ENCODE results near the gene RTN1.
A peak's percentile ranks its signal among the peaks of the same experiment; 100 is the strongest.

The RTN1 gene

DNA sequence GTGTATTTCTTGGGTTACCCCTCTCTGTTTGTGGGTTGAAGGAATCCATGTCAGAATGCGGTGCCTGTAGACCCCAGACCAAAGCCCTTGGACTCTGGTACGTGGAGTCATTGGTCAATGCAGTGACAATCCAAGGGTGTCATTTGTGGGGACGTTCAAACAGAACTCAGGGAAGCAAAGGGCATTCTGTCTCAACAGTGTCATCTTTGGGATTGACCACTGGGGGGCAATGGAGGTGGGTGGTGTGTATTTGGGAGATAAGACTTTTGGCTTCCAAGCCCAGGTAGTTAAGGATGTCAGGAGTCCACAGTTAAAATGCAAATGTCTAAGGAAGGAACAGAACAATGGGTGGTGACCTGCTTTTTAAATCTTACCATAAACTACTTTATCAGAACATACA lies 239.3 kb downstream of the RTN1 start:
- Histone ChIP-seq H3K4me1 (ENCODE audit: control insufficient read depth, insufficient read depth, low read length) (no peaks in the 10 kb centered on the region), H3K4me3 (ENCODE audit: low read length in 2 of 2) (no peak overlapping the region), H3K9me3 (ENCODE audit: control insufficient read depth in 2 of 2, low read length in 2 of 2) (no peaks in the 10 kb centered on the region), H3K27ac (ENCODE audit: low read length) (no peak overlapping the region), H3K27me3 (ENCODE audit: control insufficient read depth in 1 of 2, insufficient read depth in 2 of 2, low read length in 2 of 2) (peaks cover 10 to 19% of the 10 kb centered on the region in 2 donors), H3K9ac (ENCODE audit: low read length in 2 of 2) (no peak overlapping the region), H3K36me3 (ENCODE audit: control insufficient read depth in 2 of 2, insufficient read depth in 2 of 2, low read length in 2 of 2) (no peaks in the 10 kb centered on the region)

GRCh38 chr14:59630288-59630963 lies 240.2 kb downstream of the RTN1 start:
- Histone ChIP-seq H3K36me3 (ENCODE audit: control insufficient read depth in 2 of 2, insufficient read depth in 2 of 2, low read length in 2 of 2) (no peaks in the 10 kb centered on the region), H3K27me3 (ENCODE audit: control insufficient read depth in 1 of 2, insufficient read depth in 2 of 2, low read length in 2 of 2) (peaks cover 10 to 19% of the 10 kb centered on the region in 2 donors), H3K9ac (ENCODE audit: low read length in 2 of 2) (no peak overlapping the region), H3K27ac (ENCODE audit: low read length) (no peak overlapping the region), H3K4me3 (ENCODE audit: low read length in 2 of 2) (peak overlapping the region in 1 of 2 donors; percentile 30), H3K9me3 (ENCODE audit: control insufficient read depth in 2 of 2, low read length in 2 of 2) (no peaks in the 10 kb centered on the region), H3K4me1 (ENCODE audit: control insufficient read depth, insufficient read depth, low read length) (no peaks in the 10 kb centered on the region)

DNA sequence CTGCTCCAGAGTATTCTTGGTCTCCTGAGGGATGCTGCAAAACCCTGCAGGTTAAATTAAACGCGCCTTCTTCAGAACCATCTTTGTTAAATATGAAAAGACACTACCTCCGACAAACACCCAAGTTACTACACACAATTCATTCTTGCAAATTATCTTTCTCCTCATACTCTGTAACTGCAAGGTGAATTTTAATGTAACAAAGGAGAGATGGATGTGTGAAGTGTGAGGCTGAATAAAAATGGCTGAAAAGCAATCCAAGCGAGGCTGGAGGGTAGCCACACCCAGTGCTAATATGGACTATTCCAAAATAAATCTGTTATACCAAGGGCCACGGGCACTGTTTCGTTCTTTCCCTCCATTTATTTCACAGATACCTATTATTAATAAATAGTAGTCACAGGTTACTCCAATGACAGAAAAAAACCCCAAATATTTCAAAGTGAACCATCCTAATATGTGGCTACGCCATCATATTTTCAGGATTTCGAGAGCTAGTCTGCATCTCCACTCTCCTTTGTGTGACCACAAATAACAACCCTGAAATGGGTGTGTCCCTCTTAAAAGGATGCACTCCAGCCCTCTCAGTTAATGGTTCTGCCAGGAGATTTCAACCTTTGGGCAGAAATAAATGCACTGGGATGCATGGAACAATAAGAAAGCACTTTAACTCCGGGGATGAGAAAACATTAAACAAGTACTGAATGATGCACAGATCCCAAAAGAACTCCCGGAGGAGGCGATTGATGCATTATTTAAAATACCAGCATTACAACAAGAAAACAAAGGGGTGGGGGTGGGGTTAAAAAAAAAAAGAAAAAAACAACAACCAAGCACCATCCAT lies 240.9 kb downstream of the RTN1 start:
- H3K27ac ChIP-seq (ENCODE audit: low read length): no peak overlapping the region
- no peak overlapping the region for H3K9ac ChIP-seq (ENCODE audit: low read length in 2 of 2)
- H3K4me3 ChIP-seq (ENCODE audit: low read length in 2 of 2): peak overlapping the region in 1 of 2 donors; percentile 30
- no peaks in the 10 kb centered on the region for H3K9me3 ChIP-seq (ENCODE audit: control insufficient read depth in 2 of 2, low read length in 2 of 2)
- H3K27me3 ChIP-seq (ENCODE audit: control insufficient read depth in 1 of 2, insufficient read depth in 2 of 2, low read length in 2 of 2): peaks cover 10 to 19% of the 10 kb centered on the region in 2 donors
- no peaks in the 10 kb centered on the region for H3K4me1 ChIP-seq (ENCODE audit: control insufficient read depth, insufficient read depth, low read length)
- H3K36me3 ChIP-seq (ENCODE audit: control insufficient read depth in 2 of 2, insufficient read depth in 2 of 2, low read length in 2 of 2): no peaks in the 10 kb centered on the region

- no peak overlapping the region for H3K4me3 ChIP-seq (ENCODE audit: low read length in 2 of 2)
Observed at GRCh38 chr14:59627011-59627520, 243.5 kb downstream of the RTN1 start.

GRCh38 chr14:59622631-59623030 lies 247.9 kb downstream of the RTN1 start:
- no peak overlapping the region for H3K4me3 ChIP-seq (ENCODE audit: low read length in 2 of 2)
- H3K27ac ChIP-seq (ENCODE audit: low read length): no peak overlapping the region

More at GRCh38 chr14:59627011-59627520, 243.5 kb downstream of the RTN1 start:
- H3K9ac ChIP-seq (ENCODE audit: low read length in 2 of 2): no peak overlapping the region
- no peaks in the 10 kb centered on the region for H3K36me3 ChIP-seq (ENCODE audit: control insufficient read depth in 2 of 2, insufficient read depth in 2 of 2, low read length in 2 of 2)
- H3K4me1 ChIP-seq (ENCODE audit: control insufficient read depth, insufficient read depth, low read length): no peaks in the 10 kb centered on the region
- no peaks in the 10 kb centered on the region for H3K9me3 ChIP-seq (ENCODE audit: control insufficient read depth in 2 of 2, low read length in 2 of 2)
- peaks cover 10 to 19% of the 10 kb centered on the region in 2 donors for H3K27me3 ChIP-seq (ENCODE audit: control insufficient read depth in 1 of 2, insufficient read depth in 2 of 2, low read length in 2 of 2)
- H3K27ac ChIP-seq (ENCODE audit: low read length): no peak overlapping the region

DNA sequence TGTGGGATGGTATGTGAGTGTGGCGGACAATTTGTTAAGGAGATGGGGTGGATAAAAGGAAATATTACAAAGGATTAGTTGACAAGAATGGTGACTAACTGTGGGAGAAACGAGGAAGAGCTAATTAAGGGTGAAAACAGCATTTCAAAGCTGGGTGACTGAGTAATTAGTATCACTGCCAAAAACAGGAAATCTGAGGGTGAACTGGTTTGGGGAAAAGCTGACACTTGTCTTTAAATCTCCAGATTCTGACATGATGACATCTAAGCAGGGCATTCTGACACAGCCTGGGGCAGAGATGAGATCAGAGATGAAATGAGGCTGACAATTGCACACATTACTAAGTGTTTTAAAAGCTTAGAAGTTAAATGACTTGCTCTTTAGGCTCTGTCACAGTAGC lies 251.5 kb downstream of the RTN1 start:
- Histone ChIP-seq H3K36me3 (ENCODE audit: control insufficient read depth in 2 of 2, insufficient read depth in 2 of 2, low read length in 2 of 2) (no peaks in the 10 kb centered on the region), H3K4me1 (ENCODE audit: control insufficient read depth, insufficient read depth, low read length) (no peaks in the 10 kb centered on the region), H3K9me3 (ENCODE audit: control insufficient read depth in 2 of 2, low read length in 2 of 2) (no peaks in the 10 kb centered on the region)

More at GRCh38 chr14:59622631-59623030, 247.9 kb downstream of the RTN1 start:
- H3K9ac ChIP-seq (ENCODE audit: low read length in 2 of 2): no peak overlapping the region
- no peaks in the 10 kb centered on the region for H3K4me1 ChIP-seq (ENCODE audit: control insufficient read depth, insufficient read depth, low read length)
- no peaks in the 10 kb centered on the region for H3K9me3 ChIP-seq (ENCODE audit: control insufficient read depth in 2 of 2, low read length in 2 of 2)
- H3K27me3 ChIP-seq (ENCODE audit: control insufficient read depth in 1 of 2, insufficient read depth in 2 of 2, low read length in 2 of 2): no peaks in the 10 kb centered on the region
- H3K36me3 ChIP-seq (ENCODE audit: control insufficient read depth in 2 of 2, insufficient read depth in 2 of 2, low read length in 2 of 2): no peaks in the 10 kb centered on the region

GRCh38 chr14:59601056-59601455 lies 269.5 kb downstream of the RTN1 start:
- Histone ChIP-seq H3K27ac (ENCODE audit: low read length) (no peak overlapping the region), H3K27me3 (ENCODE audit: control insufficient read depth in 1 of 2, insufficient read depth in 2 of 2, low read length in 2 of 2) (no peaks in the 10 kb centered on the region), H3K4me1 (ENCODE audit: control insufficient read depth, insufficient read depth, low read length) (no peaks in the 10 kb centered on the region), H3K36me3 (ENCODE audit: control insufficient read depth in 2 of 2, insufficient read depth in 2 of 2, low read length in 2 of 2) (no peaks in the 10 kb centered on the region), H3K9me3 (ENCODE audit: control insufficient read depth in 2 of 2, low read length in 2 of 2) (no peaks in the 10 kb centered on the region), H3K9ac (ENCODE audit: low read length in 2 of 2) (no peak overlapping the region), H3K4me3 (ENCODE audit: low read length in 2 of 2) (no peak overlapping the region)

More for the DNA sequence above, 251.5 kb downstream of the RTN1 start:
- H3K27me3 ChIP-seq (ENCODE audit: control insufficient read depth in 1 of 2, insufficient read depth in 2 of 2, low read length in 2 of 2): no peaks in the 10 kb centered on the region
- no peak overlapping the region for H3K27ac ChIP-seq (ENCODE audit: low read length)
- H3K9ac ChIP-seq (ENCODE audit: low read length in 2 of 2): no peak overlapping the region
- no peak overlapping the region for H3K4me3 ChIP-seq (ENCODE audit: low read length in 2 of 2)

DNA sequence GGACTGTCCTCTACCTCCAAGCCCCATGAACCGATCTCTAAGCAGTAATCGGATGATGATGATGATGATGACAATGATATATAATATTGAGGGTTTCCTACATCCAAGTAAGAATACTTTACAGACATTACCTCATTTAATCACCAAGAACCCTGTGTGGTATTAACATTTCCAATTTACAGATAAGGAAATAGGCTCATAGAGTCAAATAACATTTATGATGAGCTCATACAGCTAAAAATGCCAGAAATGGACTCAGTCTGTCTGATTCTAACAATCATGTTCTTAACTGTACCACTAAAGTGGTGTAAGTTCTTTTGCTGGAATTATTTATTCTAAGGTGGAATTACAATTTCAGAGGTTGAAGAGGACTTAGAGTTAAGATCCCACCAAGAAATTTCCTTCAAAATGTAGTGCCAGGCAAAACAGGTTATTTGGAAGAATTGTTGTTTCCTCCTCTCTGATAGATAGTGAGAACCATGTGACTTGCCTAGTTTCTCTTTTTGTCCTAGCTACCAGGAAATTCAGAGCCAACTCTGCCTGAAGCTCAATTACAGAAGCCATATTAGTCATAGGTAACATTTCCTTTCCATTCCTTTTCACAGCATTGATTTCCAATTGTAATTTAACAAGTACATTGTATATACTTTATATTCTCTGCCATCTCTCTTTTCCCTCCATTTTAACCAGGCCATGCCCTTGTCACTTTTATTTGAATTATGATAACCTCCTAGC lies 270.2 kb downstream of the RTN1 start:
- Histone ChIP-seq H3K27me3 (ENCODE audit: control insufficient read depth in 1 of 2, insufficient read depth in 2 of 2, low read length in 2 of 2) (no peaks in the 10 kb centered on the region), H3K4me1 (ENCODE audit: control insufficient read depth, insufficient read depth, low read length) (no peaks in the 10 kb centered on the region), H3K36me3 (ENCODE audit: control insufficient read depth in 2 of 2, insufficient read depth in 2 of 2, low read length in 2 of 2) (no peaks in the 10 kb centered on the region), H3K4me3 (ENCODE audit: low read length in 2 of 2) (no peak overlapping the region), H3K9me3 (ENCODE audit: control insufficient read depth in 2 of 2, low read length in 2 of 2) (no peaks in the 10 kb centered on the region), H3K9ac (ENCODE audit: low read length in 2 of 2) (no peak overlapping the region), H3K27ac (ENCODE audit: low read length) (no peak overlapping the region)

GRCh38 chr14:59595071-59595470 lies 275.5 kb downstream of the RTN1 start:
- Histone ChIP-seq H3K27me3 (ENCODE audit: control insufficient read depth in 1 of 2, insufficient read depth in 2 of 2, low read length in 2 of 2) (no peaks in the 10 kb centered on the region), H3K9ac (ENCODE audit: low read length in 2 of 2) (no peak overlapping the region), H3K36me3 (ENCODE audit: control insufficient read depth in 2 of 2, insufficient read depth in 2 of 2, low read length in 2 of 2) (no peaks in the 10 kb centered on the region), H3K27ac (ENCODE audit: low read length) (no peak overlapping the region), H3K9me3 (ENCODE audit: control insufficient read depth in 2 of 2, low read length in 2 of 2) (no peaks in the 10 kb centered on the region), H3K4me1 (ENCODE audit: control insufficient read depth, insufficient read depth, low read length) (no peaks in the 10 kb centered on the region), H3K4me3 (ENCODE audit: low read length in 2 of 2) (no peak overlapping the region)

DNA sequence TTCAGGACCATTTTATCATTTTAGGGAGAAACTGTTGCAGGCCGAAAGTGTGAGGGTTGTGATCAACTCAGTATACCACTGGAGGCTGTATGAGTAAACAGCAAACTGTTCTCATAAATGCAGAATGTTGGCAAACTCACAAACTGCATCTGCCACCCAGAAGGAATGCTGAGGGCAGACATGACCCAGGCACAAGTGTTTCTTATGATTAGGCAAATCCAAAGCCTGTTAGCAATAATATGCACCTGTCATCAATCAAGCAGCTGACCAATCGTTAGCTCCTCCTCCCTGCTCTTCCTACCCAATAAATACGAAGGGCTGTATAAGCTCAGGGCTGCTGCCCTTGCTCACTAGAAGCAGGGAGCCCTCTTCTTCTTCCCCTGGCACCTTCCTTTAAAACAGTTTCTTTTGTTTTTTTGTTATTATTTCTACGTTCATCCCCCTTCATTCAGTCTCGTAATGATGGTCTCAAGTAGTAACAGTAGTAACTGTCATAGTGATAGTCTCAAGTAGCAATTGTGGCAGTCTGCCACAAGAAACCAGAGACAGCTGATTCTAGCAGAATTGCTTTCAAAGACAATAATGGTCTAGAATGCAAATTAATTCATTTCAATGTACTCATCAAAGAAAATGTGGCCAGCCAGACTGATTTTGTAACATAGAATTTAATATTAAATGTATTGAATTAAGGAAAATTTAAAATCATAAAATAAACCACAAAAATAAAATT lies 278.8 kb downstream of the RTN1 start:
- no peak overlapping the region for H3K9ac ChIP-seq (ENCODE audit: low read length in 2 of 2)
- no peaks in the 10 kb centered on the region for H3K4me1 ChIP-seq (ENCODE audit: control insufficient read depth, insufficient read depth, low read length)
- H3K4me3 ChIP-seq (ENCODE audit: low read length in 2 of 2): no peak overlapping the region
- H3K27me3 ChIP-seq (ENCODE audit: control insufficient read depth in 1 of 2, insufficient read depth in 2 of 2, low read length in 2 of 2): no peaks in the 10 kb centered on the region
- H3K36me3 ChIP-seq (ENCODE audit: control insufficient read depth in 2 of 2, insufficient read depth in 2 of 2, low read length in 2 of 2): no peaks in the 10 kb centered on the region
- no peak overlapping the region for H3K27ac ChIP-seq (ENCODE audit: low read length)
- no peaks in the 10 kb centered on the region for H3K9me3 ChIP-seq (ENCODE audit: control insufficient read depth in 2 of 2, low read length in 2 of 2)

All from stomach smooth muscle (tissue), 2 donors.